GM23338 (cell line): Measurements from ENCODE around the gene DESI1. TPM values are rescaled to one million over a fixed set of nuclear protein-coding genes. Genes with fewer than 3 reads are reported as not detected.
A peak's percentile ranks its signal among the peaks of the same experiment; 100 is the strongest.

Experiments used
- ATAC-seq: fragments of 200-7000 bp; cut with Tn5 transposase; 3 replicates; pipeline ENCODE4 v1.9.1; 2020
- DNase-seq: peaks from one replicate; pipeline ENCODE4 v3.0.0-alpha.2; 2015; ENCODE audit warnings: low spot score
- H2AFZ ChIP-seq: fragments of 200-600 bp; sonication (generic); 2 replicates; pipeline ENCODE4 v1.8.0; 2016; ENCODE audit warnings: antibody characterized with exemption, mild to moderate bottlenecking, moderate library complexity
- H3F3A ChIP-seq: fragments of 200-600 bp; sonication (generic); replicated peaks from 2 replicates; pipeline ENCODE4 v1.8.0; 2017; ENCODE audit warnings: antibody characterized with exemption, mixed run types, low read depth
- H3K27ac ChIP-seq: fragments of 200-600 bp; sonication (generic); 2 replicates; pipeline ENCODE4 v1.6.1; 2016; ENCODE audit warnings: low read depth
- H3K27me3 ChIP-seq: fragments of 200-600 bp; sonication (generic); 2 replicates; pipeline ENCODE4 v1.8.0; 2016; ENCODE audit warnings: mild to moderate bottlenecking, mixed run types, moderate library complexity; ENCODE audit not compliant: insufficient read depth
- H3K36me3 ChIP-seq: fragments of 200-600 bp; sonication (generic); 2 replicates; pipeline ENCODE4 v1.8.0; 2016; ENCODE audit warnings: mild to moderate bottlenecking; ENCODE audit not compliant: insufficient read depth
- H3K4me1 ChIP-seq: fragments of 200-600 bp; sonication (generic); 2 replicates; pipeline ENCODE4 v1.8.0; 2016; ENCODE audit warnings: mild to moderate bottlenecking, moderate library complexity; ENCODE audit not compliant: insufficient read depth
- H3K4me2 ChIP-seq: fragments of 200-600 bp; sonication (generic); 2 replicates; pipeline ENCODE4 v1.7.1; 2017; ENCODE audit warnings: mixed run types
- H3K4me3 ChIP-seq: fragments of 200-600 bp; sonication (generic); 2 replicates; pipeline ENCODE4 v1.6.1; 2016; ENCODE audit warnings: mixed run types
- H3K79me2 ChIP-seq: fragments of 200-600 bp; sonication (generic); replicated peaks from 2 replicates; pipeline ENCODE4 v1.8.0; 2017; ENCODE audit warnings: mild to moderate bottlenecking; ENCODE audit not compliant: insufficient read depth
- H3K9me2 ChIP-seq: fragments of 200-600 bp; sonication (generic); 2 replicates; pipeline ENCODE4 v1.8.0; 2017; ENCODE audit not compliant: insufficient read depth
- H4K20me1 ChIP-seq: fragments of 200-600 bp; sonication (generic); replicated peaks from 2 replicates; pipeline ENCODE4 v1.8.0; 2017; ENCODE audit warnings: mild to moderate bottlenecking; ENCODE audit not compliant: insufficient read depth
- H3K27ac Mint-ChIP-seq: 2 replicates; pipeline ENCODE4 v1.8.0; 2020; ENCODE audit warnings: inconsistent platforms, mild to moderate bottlenecking, moderate library complexity, mixed read lengths
- H3K27me3 Mint-ChIP-seq: 3 replicates; pipeline ENCODE4 v1.8.0; 2022; ENCODE audit warnings: low read depth, mild to moderate bottlenecking, moderate library complexity, mixed read lengths, inconsistent platforms; ENCODE audit not compliant: insufficient read depth, poor library complexity
- H3K36me3 Mint-ChIP-seq: 3 replicates; pipeline ENCODE4 v1.8.0; 2021; ENCODE audit warnings: low read depth, mild to moderate bottlenecking, inconsistent platforms, moderate library complexity, mixed read lengths
- H3K4me1 Mint-ChIP-seq: 3 replicates; pipeline ENCODE4 v1.8.0; 2020; ENCODE audit warnings: mild to moderate bottlenecking, inconsistent platforms, mixed read lengths
- H3K4me3 Mint-ChIP-seq: 3 replicates; pipeline ENCODE4 v1.8.0; 2021; ENCODE audit warnings: moderate library complexity, mild to moderate bottlenecking, inconsistent platforms, mixed read lengths
- H3K9me3 Mint-ChIP-seq: 3 replicates; pipeline ENCODE4 v1.8.0; 2020; ENCODE audit warnings: moderate library complexity, mild to moderate bottlenecking, inconsistent platforms, mixed read lengths
- CREB1 ChIP-seq: fragments of 250-450 bp; sonication (Bioruptor Pico); IDR thresholded peaks from 2 replicates; pipeline ENCODE4 v1.5.0; 2020; ENCODE audit warnings: low read depth, mild to moderate bottlenecking, moderate library complexity
- EZH2 ChIP-seq: fragments of 200-600 bp; sonication (generic); IDR thresholded peaks from one replicate; pipeline ENCODE4 v1.8.0; 2017; ENCODE audit warnings: antibody characterized with exemption, mild to moderate bottlenecking, low read depth; ENCODE audit not compliant: unreplicated experiment
- EZH2phosphoT487 ChIP-seq: fragments of 200-600 bp; sonication (generic); IDR thresholded peaks from one replicate; pipeline ENCODE4 v1.8.1; 2018; ENCODE audit warnings: antibody characterized with exemption; ENCODE audit not compliant: unreplicated experiment
- POLR2AphosphoS5 ChIP-seq: IDR thresholded peaks from 2 replicates; pipeline ENCODE4 v1.6.1; 2016; ENCODE audit warnings: antibody characterized with exemption, low read depth
- STAT1 ChIP-seq: IDR thresholded peaks from one replicate; pipeline ENCODE4 v1.6.1; 2016; ENCODE audit warnings: antibody characterized with exemption; ENCODE audit not compliant: unreplicated experiment
- ZNF114 ChIP-seq: fragments of 250-450 bp; sonication (Bioruptor Pico); IDR thresholded peaks from 2 replicates; pipeline ENCODE4 v1.5.0; 2020; ENCODE audit warnings: mild to moderate bottlenecking, moderate library complexity
- ZNF462 ChIP-seq: fragments of 250-450 bp; sonication (Bioruptor Pico); IDR thresholded peaks from 2 replicates; pipeline ENCODE4 v1.5.0; 2020; ENCODE audit warnings: mild to moderate bottlenecking, moderate library complexity
- polyA plus RNA-seq: library from polyadenylated mRNA; unstranded; fragments of >200 nt; fragmentation: Nextera tagmentation; extraction: Ambion mirVana; gene quantifications from 2 replicates; pipeline ENCODE4 v1.2.1, GENCODE V29; 2016
- total RNA-seq: library from RNA; depleted of rRNA; stranded (reverse); fragments of >200 nt; shearing (Covaris generic); gene quantifications from 2 replicates; pipeline ENCODE4 v1.2.3, GENCODE V29; 2014
- TF ChIP-seq, protein P1 (sequence below): IDR thresholded peaks from one replicate; pipeline ENCODE4 v1.6.1; 2018; ENCODE audit warnings: antibody characterized with exemption; ENCODE audit not compliant: unreplicated experiment
- TF ChIP-seq, protein P2 (sequence below): IDR thresholded peaks from 2 replicates; pipeline ENCODE4 v1.6.1; 2016; ENCODE audit warnings: antibody characterized with exemption
- TF ChIP-seq, protein P3 (sequence below), 2 experiments: fragments of 200-600 bp in 1 of 2; sonication (generic) in 1 of 2; conservative IDR thresholded peaks; 2 replicates each; pipeline versions ENCODE4 v1.5.1 to v1.6.1; 2016 to 2017; ENCODE audit warnings: antibody characterized with exemption in 2 of 2, low read depth in 2 of 2, mild to moderate bottlenecking in 2 of 2, moderate library complexity in 1 of 2

DESI1 gene
- total and polyA plus RNA-seq, 2 experiments from 2014 or later: 33.7 to 53.8 TPM

GRCh38 chr22:41561335-41561734 is 59.5 kb downstream of the DESI1 start (continued):
- TF ChIP-seq, protein P1, sequence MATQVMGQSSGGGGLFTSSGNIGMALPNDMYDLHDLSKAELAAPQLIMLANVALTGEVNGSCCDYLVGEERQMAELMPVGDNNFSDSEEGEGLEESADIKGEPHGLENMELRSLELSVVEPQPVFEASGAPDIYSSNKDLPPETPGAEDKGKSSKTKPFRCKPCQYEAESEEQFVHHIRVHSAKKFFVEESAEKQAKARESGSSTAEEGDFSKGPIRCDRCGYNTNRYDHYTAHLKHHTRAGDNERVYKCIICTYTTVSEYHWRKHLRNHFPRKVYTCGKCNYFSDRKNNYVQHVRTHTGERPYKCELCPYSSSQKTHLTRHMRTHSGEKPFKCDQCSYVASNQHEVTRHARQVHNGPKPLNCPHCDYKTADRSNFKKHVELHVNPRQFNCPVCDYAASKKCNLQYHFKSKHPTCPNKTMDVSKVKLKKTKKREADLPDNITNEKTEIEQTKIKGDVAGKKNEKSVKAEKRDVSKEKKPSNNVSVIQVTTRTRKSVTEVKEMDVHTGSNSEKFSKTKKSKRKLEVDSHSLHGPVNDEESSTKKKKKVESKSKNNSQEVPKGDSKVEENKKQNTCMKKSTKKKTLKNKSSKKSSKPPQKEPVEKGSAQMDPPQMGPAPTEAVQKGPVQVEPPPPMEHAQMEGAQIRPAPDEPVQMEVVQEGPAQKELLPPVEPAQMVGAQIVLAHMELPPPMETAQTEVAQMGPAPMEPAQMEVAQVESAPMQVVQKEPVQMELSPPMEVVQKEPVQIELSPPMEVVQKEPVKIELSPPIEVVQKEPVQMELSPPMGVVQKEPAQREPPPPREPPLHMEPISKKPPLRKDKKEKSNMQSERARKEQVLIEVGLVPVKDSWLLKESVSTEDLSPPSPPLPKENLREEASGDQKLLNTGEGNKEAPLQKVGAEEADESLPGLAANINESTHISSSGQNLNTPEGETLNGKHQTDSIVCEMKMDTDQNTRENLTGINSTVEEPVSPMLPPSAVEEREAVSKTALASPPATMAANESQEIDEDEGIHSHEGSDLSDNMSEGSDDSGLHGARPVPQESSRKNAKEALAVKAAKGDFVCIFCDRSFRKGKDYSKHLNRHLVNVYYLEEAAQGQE: no peak
- TF ChIP-seq EZH2: no peak
- TF ChIP-seq, protein P2, sequence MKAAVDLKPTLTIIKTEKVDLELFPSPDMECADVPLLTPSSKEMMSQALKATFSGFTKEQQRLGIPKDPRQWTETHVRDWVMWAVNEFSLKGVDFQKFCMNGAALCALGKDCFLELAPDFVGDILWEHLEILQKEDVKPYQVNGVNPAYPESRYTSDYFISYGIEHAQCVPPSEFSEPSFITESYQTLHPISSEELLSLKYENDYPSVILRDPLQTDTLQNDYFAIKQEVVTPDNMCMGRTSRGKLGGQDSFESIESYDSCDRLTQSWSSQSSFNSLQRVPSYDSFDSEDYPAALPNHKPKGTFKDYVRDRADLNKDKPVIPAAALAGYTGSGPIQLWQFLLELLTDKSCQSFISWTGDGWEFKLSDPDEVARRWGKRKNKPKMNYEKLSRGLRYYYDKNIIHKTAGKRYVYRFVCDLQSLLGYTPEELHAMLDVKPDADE: no peak
- TF ChIP-seq, protein P3, sequence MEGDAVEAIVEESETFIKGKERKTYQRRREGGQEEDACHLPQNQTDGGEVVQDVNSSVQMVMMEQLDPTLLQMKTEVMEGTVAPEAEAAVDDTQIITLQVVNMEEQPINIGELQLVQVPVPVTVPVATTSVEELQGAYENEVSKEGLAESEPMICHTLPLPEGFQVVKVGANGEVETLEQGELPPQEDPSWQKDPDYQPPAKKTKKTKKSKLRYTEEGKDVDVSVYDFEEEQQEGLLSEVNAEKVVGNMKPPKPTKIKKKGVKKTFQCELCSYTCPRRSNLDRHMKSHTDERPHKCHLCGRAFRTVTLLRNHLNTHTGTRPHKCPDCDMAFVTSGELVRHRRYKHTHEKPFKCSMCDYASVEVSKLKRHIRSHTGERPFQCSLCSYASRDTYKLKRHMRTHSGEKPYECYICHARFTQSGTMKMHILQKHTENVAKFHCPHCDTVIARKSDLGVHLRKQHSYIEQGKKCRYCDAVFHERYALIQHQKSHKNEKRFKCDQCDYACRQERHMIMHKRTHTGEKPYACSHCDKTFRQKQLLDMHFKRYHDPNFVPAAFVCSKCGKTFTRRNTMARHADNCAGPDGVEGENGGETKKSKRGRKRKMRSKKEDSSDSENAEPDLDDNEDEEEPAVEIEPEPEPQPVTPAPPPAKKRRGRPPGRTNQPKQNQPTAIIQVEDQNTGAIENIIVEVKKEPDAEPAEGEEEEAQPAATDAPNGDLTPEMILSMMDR (conservative IDR thresholded peaks at IDR 0.05; ENCODE audit: low read depth in 2 of 2): no peak

- no peaks in the 10 kb centered on the region for H3K36me3 Mint-ChIP-seq
- H4K20me1 ChIP-seq: no peaks in the 10 kb centered on the region
- H3K9me3 Mint-ChIP-seq: no peaks in the 10 kb centered on the region
- peak; percentile 11 for ATAC-seq
- no peaks in the 10 kb centered on the region for H3K9me2 ChIP-seq
- H3K27me3 Mint-ChIP-seq: peaks cover 22% of the 10 kb centered on the region
- H3K27ac Mint-ChIP-seq: 0 out of 2 replicates have a peak overlapping the region, but pooled peaks have one; percentile 27
- H3K4me1 Mint-ChIP-seq: peaks cover 47% of the 10 kb centered on the region
- no peaks in the 10 kb centered on the region for H3K79me2 ChIP-seq
- no peak for DNase-seq
- H3K27me3 ChIP-seq: no peaks in the 10 kb centered on the region
- H3F3A ChIP-seq: no peaks in the 10 kb centered on the region
- H2AFZ ChIP-seq: peak overlapping the region; percentile 72
- peak overlapping the region; percentile 66; the same call in 1 of the 2 replicates for H3K4me2 ChIP-seq
- peak overlapping the region; percentile 53; the same call in 2 of the 3 replicates for H3K4me3 Mint-ChIP-seq
- no peak overlapping the region for H3K4me3 ChIP-seq
- no peaks in the 10 kb centered on the region for H3K36me3 ChIP-seq
- no peak overlapping the region for H3K27ac ChIP-seq
- H3K4me1 ChIP-seq: peaks cover 26% of the 10 kb centered on the region
- TF ChIP-seq ZNF462 (CRISPR knock-in tag) (no peak), ZNF114 (CRISPR knock-in tag) (no peak), CREB1 (CRISPR knock-in tag) (no peak), EZH2 (no peak), STAT1 (no peak), POLR2AphosphoS5 (no peak), EZH2phosphoT487 (no peak)
- TF ChIP-seq, protein P3 (conservative IDR thresholded peaks at IDR 0.05; ENCODE audit: low read depth in 2 of 2): no peak
Measured at GRCh38 chr22:41560095-41560471, 60.8 kb downstream of the DESI1 start.
